NCI-H1694 (cell line): ENCODE measurements around the gene ACSF3.

ENCODE experiments used
- DNase-seq: peaks from one replicate; lab custom pipeline; 2025; lab: John Stamatoyannopoulos, UW

Gene ACSF3

GRCh38 chr16:89112377-89113151 is 18.9 kb downstream of the ACSF3 start:
- DNase-seq: no peak

GRCh38 chr16:89113152-89113547 is 19.5 kb downstream of the ACSF3 start:
- no peak for DNase-seq

GRCh38 chr16:89113661-89114060 is 20.0 kb downstream of the ACSF3 start:
- DNase-seq: no peak

GRCh38 chr16:89114159-89114981 is 20.7 kb downstream of the ACSF3 start:
- no peak for DNase-seq

GRCh38 chr16:89115216-89115861 is 21.7 kb downstream of the ACSF3 start:
- DNase-seq: no peak

GRCh38 chr16:89116341-89117226 is 22.9 kb downstream of the ACSF3 start:
- DNase-seq: no peak

- no peak for DNase-seq
Measured at GRCh38 chr16:89117227-89117974, 23.7 kb downstream of the ACSF3 start.

GRCh38 chr16:89117975-89118289 is 24.3 kb downstream of the ACSF3 start:
- no peak for DNase-seq

- DNase-seq: no peak
Measured at GRCh38 chr16:89118361-89119165, 24.9 kb downstream of the ACSF3 start.

- no peak for DNase-seq
Measured at GRCh38 chr16:89119166-89119621, 25.5 kb downstream of the ACSF3 start.

- no peak for DNase-seq
Measured at GRCh38 chr16:89119661-89120141, 26.0 kb downstream of the ACSF3 start.

GRCh38 chr16:89120281-89120680 is 26.6 kb downstream of the ACSF3 start:
- no peak for DNase-seq

- no peak for DNase-seq
Measured at GRCh38 chr16:89120921-89121351, 27.3 kb downstream of the ACSF3 start.

- DNase-seq: no peak
Measured at GRCh38 chr16:89121691-89122321, 28.2 kb downstream of the ACSF3 start.

GRCh38 chr16:89122322-89122851 is 28.7 kb downstream of the ACSF3 start:
- no peak for DNase-seq

- DNase-seq: no peak
Measured at GRCh38 chr16:89123001-89123830, 29.6 kb downstream of the ACSF3 start.

GRCh38 chr16:89123831-89124100 is 30.1 kb downstream of the ACSF3 start:
- no peak for DNase-seq

- DNase-seq: no peak
Measured at GRCh38 chr16:89129378-89129777, 35.7 kb downstream of the ACSF3 start.

- no peak for DNase-seq
Measured at GRCh38 chr16:89130448-89130847, 36.8 kb downstream of the ACSF3 start.
